Hepatocyte (in vitro differentiated cells): ENCODE data around the gene GRAP2.

Source experiments
- EZH2 ChIP-seq: fragments of 200-600 bp; sonication (generic); IDR thresholded peaks from 2 replicates; pipeline ENCODE4 v1.6.1; 2016; ENCODE audit warnings: antibody characterized with exemption, mild to moderate bottlenecking, borderline replicate concordance
- TF ChIP-seq, protein P1 (sequence below): fragments of 200-600 bp; sonication (generic); IDR thresholded peaks from 2 replicates; pipeline ENCODE4 v1.5.1; 2016; ENCODE audit warnings: antibody characterized with exemption, mild to moderate bottlenecking; ENCODE audit not compliant: poor library complexity

DNA sequence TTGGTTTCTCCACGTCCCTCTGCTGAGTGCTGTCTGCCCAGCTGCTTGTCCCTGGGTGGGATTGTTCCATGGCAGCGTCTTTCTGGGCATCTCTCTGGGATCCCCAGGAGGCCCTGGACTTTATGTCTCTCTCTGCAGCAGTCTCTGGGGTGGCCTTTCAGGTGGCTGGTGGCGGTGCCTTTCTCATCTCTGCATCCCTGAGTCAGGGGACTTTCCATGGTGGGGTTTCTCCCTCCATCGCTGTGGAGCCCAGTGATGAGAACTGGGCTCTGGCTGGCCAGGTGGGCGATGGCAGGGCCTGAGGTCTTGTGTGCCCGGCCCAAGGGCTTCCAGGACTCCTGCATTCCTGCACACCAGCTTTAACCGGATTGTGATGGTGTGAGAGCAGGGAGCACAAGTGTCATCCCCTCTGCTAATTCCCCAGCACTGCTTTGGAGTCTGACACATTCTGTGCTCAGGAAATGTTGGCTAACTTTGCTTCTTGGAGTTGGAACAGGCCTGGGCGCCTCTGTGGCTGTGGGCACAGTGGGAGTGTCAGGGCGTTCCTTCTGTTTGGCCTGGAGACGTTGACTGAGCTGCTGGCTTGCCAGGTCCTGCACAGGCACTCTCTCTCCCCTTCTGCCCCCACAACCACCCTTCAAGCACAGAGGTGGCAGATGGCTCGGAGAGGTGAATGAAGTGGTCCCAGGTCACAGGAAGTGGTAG lies 121.8 kb downstream of the GRAP2 start:
- TF ChIP-seq, protein P1, sequence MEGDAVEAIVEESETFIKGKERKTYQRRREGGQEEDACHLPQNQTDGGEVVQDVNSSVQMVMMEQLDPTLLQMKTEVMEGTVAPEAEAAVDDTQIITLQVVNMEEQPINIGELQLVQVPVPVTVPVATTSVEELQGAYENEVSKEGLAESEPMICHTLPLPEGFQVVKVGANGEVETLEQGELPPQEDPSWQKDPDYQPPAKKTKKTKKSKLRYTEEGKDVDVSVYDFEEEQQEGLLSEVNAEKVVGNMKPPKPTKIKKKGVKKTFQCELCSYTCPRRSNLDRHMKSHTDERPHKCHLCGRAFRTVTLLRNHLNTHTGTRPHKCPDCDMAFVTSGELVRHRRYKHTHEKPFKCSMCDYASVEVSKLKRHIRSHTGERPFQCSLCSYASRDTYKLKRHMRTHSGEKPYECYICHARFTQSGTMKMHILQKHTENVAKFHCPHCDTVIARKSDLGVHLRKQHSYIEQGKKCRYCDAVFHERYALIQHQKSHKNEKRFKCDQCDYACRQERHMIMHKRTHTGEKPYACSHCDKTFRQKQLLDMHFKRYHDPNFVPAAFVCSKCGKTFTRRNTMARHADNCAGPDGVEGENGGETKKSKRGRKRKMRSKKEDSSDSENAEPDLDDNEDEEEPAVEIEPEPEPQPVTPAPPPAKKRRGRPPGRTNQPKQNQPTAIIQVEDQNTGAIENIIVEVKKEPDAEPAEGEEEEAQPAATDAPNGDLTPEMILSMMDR: no peak
- no peak for TF ChIP-seq EZH2
